Measurements from ENCODE around the gene RDH12. TPM values are rescaled to one million over a fixed set of nuclear protein-coding genes. Genes with fewer than 3 reads are reported as not detected.
"Not testable (repeated sequence)": the region's sequence is repeated elsewhere in the genome, so short reads cannot be mapped to it uniquely, and the experiment has no call there.

Gene RDH12
- total RNA-seq (2021) (not detected in 2 replicates), Bru-seq, nascent RNA (not detected), BruChase-seq, experiment 1, labeled RNA remaining after a 2-hour chase (percentile 1 among the genes with signal in this experiment), BruChase-seq, experiment 2, labeled RNA remaining after a 6-hour chase (not detected)
- long read RNA-seq, partial matches to known transcripts, result 0 of 1 reads
- long read RNA-seq, other reads (novel, unspliced or antisense), result 1 of 1 reads

- H3K4me3 ChIP-seq (ENCODE audit: low read depth, low read length, poor library complexity, severe bottlenecking); H3K4me1 ChIP-seq (ENCODE audit: insufficient read depth, low read length, poor library complexity, severe bottlenecking); H3K27me3 ChIP-seq (replicated peaks; ENCODE audit: insufficient read depth, low read depth, low read length, poor library complexity); POLR2A ChIA-PET (ENCODE audit: low non-redundant PET); H3K36me3 ChIP-seq (ENCODE audit: insufficient read depth, low read length, poor library complexity, severe bottlenecking); DNase-seq (ENCODE audit: low spot score); H3K27ac ChIP-seq (ENCODE audit: low read depth, low read length, poor library complexity, severe bottlenecking); H3K9me3 ChIP-seq (ENCODE audit: low read depth, low read length, poor library complexity, severe bottlenecking); BruUV-seq (replicated peaks); CTCF ChIA-PET: not testable (repeated sequence)
- intact Hi-C loops (cut with micrococcal nuclease; ENCODE audit: unreplicated experiment), result loop anchor here (10.0 kb wide), 1 partner anchor 177 kb away; no protein-coding TSS in a partner anchor
Measured at GRCh38 chr14:67701492-67701891, at the start of gene RDH12. RDH12 (plus strand) TSS chr14:67701886; CDS start chr14:67722643, 20,757 bp downstream.

- intact Hi-C loops (cut with micrococcal nuclease; ENCODE audit: unreplicated experiment), result no loop called here
- Histone ChIP-seq H3K4me3 (ENCODE audit: low read depth, low read length, poor library complexity, severe bottlenecking) (no peak overlapping the region), H3K27ac (ENCODE audit: low read depth, low read length, poor library complexity, severe bottlenecking) (no peak overlapping the region), H3K4me1 (ENCODE audit: insufficient read depth, low read length, poor library complexity, severe bottlenecking) (no peaks in the 10 kb centered on the region), H3K36me3 (ENCODE audit: insufficient read depth, low read length, poor library complexity, severe bottlenecking) (peaks cover 86% of the 10 kb centered on the region), H3K27me3 (replicated peaks; ENCODE audit: insufficient read depth, low read depth, low read length, poor library complexity) (no peaks in the 10 kb centered on the region), H3K9me3 (ENCODE audit: low read depth, low read length, poor library complexity, severe bottlenecking) (no peaks in the 10 kb centered on the region)
- no TSS peak for BruUV-seq (replicated peaks)
- no peak for TF ChIP-seq EZH2 (IDR thresholded peaks at IDR 0.05; ENCODE audit: borderline replicate concordance, low read depth, low read length, poor library complexity, severe bottlenecking)
- TF ChIP-seq CTCF (conservative IDR thresholded peaks at IDR 0.05; ENCODE audit: low read depth, low read length), result no peak
- DNase-seq (ENCODE audit: low spot score), result no peak
- CTCF ChIA-PET, result no interaction called here
- POLR2A ChIA-PET (ENCODE audit: low non-redundant PET), result no interaction called here
Measured at GRCh38 chr14:67652189-67652588, 49.5 kb upstream of the RDH12 start.

GRCh38 chr14:67653651-67654280 is 47.9 kb upstream of the RDH12 start:
- Histone ChIP-seq H3K4me3 (ENCODE audit: low read depth, low read length, poor library complexity, severe bottlenecking) (no peak overlapping the region), H3K27ac (ENCODE audit: low read depth, low read length, poor library complexity, severe bottlenecking) (no peak overlapping the region), H3K36me3 (ENCODE audit: insufficient read depth, low read length, poor library complexity, severe bottlenecking) (peaks cover 75% of the 10 kb centered on the region), H3K4me1 (ENCODE audit: insufficient read depth, low read length, poor library complexity, severe bottlenecking) (no peaks in the 10 kb centered on the region), H3K27me3 (replicated peaks; ENCODE audit: insufficient read depth, low read depth, low read length, poor library complexity) (no peaks in the 10 kb centered on the region), H3K9me3 (ENCODE audit: low read depth, low read length, poor library complexity, severe bottlenecking) (no peaks in the 10 kb centered on the region)
- ChIA-PET POLR2A (ENCODE audit: low non-redundant PET) (no interaction called here), CTCF (no interaction called here)
- TF ChIP-seq CTCF (conservative IDR thresholded peaks at IDR 0.05; ENCODE audit: low read depth, low read length), result no peak
- no peak for TF ChIP-seq EZH2 (IDR thresholded peaks at IDR 0.05; ENCODE audit: borderline replicate concordance, low read depth, low read length, poor library complexity, severe bottlenecking)
- no TSS peak for BruUV-seq (replicated peaks)
- no peak for DNase-seq (ENCODE audit: low spot score)
- intact Hi-C loops (cut with micrococcal nuclease; ENCODE audit: unreplicated experiment), result no loop called here

GRCh38 chr14:67663633-67664032 is 38.1 kb upstream of the RDH12 start:
- no peak for TF ChIP-seq EZH2 (IDR thresholded peaks at IDR 0.05; ENCODE audit: borderline replicate concordance, low read depth, low read length, poor library complexity, severe bottlenecking)
- TF ChIP-seq CTCF (conservative IDR thresholded peaks at IDR 0.05; ENCODE audit: low read depth, low read length), result no peak
- H3K9me3 ChIP-seq (ENCODE audit: low read depth, low read length, poor library complexity, severe bottlenecking), result no peaks in the 10 kb centered on the region
- ChIA-PET CTCF (interaction anchor here (0.5 kb wide), 1 partner anchor 24 kb away, joined by 3 read pairs; no protein-coding TSS in a partner anchor), POLR2A (ENCODE audit: low non-redundant PET) (no interaction called here)
- no peaks in the 10 kb centered on the region for H3K4me1 ChIP-seq (ENCODE audit: insufficient read depth, low read length, poor library complexity, severe bottlenecking)
- no peak for DNase-seq (ENCODE audit: low spot score)
- H3K27ac ChIP-seq (ENCODE audit: low read depth, low read length, poor library complexity, severe bottlenecking), result no peak overlapping the region
- H3K4me3 ChIP-seq (ENCODE audit: low read depth, low read length, poor library complexity, severe bottlenecking), result no peak overlapping the region
- H3K27me3 ChIP-seq (replicated peaks; ENCODE audit: insufficient read depth, low read depth, low read length, poor library complexity), result no peaks in the 10 kb centered on the region
- intact Hi-C loops (cut with micrococcal nuclease; ENCODE audit: unreplicated experiment), result no loop called here
- no TSS peak for BruUV-seq (replicated peaks)
- peaks cover 8% of the 10 kb centered on the region for H3K36me3 ChIP-seq (ENCODE audit: insufficient read depth, low read length, poor library complexity, severe bottlenecking)

Measured in A673 (cell line).